Fibroblast of the aortic adventitia (primary cell): ENCODE results near the gene INTS3. TPM values are rescaled to one million over a fixed set of nuclear protein-coding genes. Genes with fewer than 3 reads are reported as not detected.

Source experiments
- DNase-seq: peaks from one replicate; pipeline ENCODE4 v3.0.0-alpha.2; 2010; ENCODE audit warnings: low read depth
- H3K4me3 ChIP-seq: 2 replicates; pipeline ENCODE4 v1.5.1; 2011; ENCODE audit warnings: low read depth, mild to moderate bottlenecking, control low read depth, low read length, moderate library complexity
- total RNA-seq: library from RNA; depleted of rRNA; stranded (reverse); fragments of >200 nt; gene quantifications from 2 replicates; pipeline ENCODE4 v1.2.3, GENCODE V29; 2012; ENCODE audit warnings: low replicate concordance
- TF ChIP-seq, protein P1 (sequence below): IDR thresholded peaks from 2 replicates; pipeline ENCODE4 v1.5.1; 2011; ENCODE audit warnings: mild to moderate bottlenecking, low read length, control low read depth, inconsistent platforms; ENCODE audit not compliant: insufficient read depth

Gene INTS3
- total RNA-seq, 1 donor = 55.8 TPM

DNA sequence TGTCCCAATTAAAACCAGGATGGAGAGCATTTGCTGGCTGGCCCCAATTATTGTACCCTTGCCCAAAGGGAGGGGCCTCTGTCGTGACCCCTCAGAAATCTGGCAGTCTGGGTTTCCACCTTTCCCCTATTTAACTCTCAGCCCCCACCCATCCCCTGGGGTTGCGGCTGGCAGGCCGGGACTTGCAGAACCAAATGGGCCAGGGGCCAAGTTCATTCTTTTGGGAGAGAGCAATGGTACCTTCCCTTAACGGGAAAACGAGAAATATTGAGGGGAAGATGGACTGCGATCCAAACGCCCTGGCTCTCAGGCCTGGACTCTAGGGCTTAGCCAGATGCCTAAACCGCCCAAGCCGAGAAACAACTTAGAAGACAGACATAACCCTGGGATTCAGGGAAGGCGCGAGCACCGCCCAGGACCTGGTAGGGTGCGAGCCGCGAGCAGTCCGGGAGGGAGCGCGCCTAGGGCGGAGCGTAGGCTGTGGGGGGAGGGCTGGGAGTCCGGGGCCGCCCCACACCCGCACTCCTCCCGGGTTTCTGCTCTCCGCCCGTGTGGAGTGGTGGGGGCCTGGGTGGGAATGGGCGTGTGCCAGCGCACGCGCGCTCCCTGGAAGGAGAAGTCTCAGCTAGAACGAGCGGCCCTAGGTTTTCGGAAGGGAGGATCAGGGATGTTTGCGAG is 47.1 kb downstream of the INTS3 start, which contains the start of gene SLC27A3:
TSS of gene SLC27A3 (plus strand) at position 628 of the 678 bp plus-strand sequence. CDS start 91 bp downstream, outside the sequence.
- H3K4me3 ChIP-seq = peak within 1 kb of the TSS; percentile 78
- peak; percentile 79 for DNase-seq
- TF ChIP-seq, protein P1, sequence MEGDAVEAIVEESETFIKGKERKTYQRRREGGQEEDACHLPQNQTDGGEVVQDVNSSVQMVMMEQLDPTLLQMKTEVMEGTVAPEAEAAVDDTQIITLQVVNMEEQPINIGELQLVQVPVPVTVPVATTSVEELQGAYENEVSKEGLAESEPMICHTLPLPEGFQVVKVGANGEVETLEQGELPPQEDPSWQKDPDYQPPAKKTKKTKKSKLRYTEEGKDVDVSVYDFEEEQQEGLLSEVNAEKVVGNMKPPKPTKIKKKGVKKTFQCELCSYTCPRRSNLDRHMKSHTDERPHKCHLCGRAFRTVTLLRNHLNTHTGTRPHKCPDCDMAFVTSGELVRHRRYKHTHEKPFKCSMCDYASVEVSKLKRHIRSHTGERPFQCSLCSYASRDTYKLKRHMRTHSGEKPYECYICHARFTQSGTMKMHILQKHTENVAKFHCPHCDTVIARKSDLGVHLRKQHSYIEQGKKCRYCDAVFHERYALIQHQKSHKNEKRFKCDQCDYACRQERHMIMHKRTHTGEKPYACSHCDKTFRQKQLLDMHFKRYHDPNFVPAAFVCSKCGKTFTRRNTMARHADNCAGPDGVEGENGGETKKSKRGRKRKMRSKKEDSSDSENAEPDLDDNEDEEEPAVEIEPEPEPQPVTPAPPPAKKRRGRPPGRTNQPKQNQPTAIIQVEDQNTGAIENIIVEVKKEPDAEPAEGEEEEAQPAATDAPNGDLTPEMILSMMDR = no peak

DNA sequence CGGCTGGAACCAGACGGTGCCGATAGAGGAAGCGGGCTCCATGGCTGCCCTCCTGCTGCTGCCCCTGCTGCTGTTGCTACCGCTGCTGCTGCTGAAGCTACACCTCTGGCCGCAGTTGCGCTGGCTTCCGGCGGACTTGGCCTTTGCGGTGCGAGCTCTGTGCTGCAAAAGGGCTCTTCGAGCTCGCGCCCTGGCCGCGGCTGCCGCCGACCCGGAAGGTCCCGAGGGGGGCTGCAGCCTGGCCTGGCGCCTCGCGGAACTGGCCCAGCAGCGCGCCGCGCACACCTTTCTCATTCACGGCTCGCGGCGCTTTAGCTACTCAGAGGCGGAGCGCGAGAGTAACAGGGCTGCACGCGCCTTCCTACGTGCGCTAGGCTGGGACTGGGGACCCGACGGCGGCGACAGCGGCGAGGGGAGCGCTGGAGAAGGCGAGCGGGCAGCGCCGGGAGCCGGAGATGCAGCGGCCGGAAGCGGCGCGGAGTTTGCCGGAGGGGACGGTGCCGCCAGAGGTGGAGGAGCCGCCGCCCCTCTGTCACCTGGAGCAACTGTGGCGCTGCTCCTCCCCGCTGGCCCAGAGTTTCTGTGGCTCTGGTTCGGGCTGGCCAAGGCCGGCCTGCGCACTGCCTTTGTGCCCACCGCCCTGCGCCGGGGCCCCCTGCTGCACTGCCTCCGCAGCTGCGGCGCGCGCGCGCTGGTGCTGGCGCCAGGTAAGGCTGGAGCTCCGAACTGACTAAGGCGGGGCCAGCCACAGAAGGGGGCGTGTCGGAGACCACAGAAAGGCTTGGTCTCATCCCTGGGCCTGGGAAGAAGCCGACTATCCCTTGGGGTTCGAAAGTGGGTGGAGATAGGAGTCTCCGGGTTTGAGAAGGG is 47.8 kb downstream of the INTS3 start:
- H3K4me3 ChIP-seq = peak overlapping the region; percentile 78
- TF ChIP-seq, protein P1 = no peak
- DNase-seq = peak; percentile 44

DNA sequence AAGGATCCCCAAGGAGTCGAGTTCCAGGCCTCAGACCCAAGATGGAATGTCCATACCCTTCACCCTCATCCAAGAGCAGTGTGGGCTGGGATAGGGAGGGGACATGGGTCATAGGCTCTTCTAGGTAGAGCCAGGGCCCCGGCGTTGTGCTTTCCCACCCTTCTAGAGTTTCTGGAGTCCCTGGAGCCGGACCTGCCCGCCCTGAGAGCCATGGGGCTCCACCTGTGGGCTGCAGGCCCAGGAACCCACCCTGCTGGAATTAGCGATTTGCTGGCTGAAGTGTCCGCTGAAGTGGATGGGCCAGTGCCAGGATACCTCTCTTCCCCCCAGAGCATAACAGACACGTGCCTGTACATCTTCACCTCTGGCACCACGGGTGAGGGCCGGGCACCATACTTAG is 48.5 kb downstream of the INTS3 start:
- peak overlapping the region; percentile 78 for H3K4me3 ChIP-seq

DNA sequence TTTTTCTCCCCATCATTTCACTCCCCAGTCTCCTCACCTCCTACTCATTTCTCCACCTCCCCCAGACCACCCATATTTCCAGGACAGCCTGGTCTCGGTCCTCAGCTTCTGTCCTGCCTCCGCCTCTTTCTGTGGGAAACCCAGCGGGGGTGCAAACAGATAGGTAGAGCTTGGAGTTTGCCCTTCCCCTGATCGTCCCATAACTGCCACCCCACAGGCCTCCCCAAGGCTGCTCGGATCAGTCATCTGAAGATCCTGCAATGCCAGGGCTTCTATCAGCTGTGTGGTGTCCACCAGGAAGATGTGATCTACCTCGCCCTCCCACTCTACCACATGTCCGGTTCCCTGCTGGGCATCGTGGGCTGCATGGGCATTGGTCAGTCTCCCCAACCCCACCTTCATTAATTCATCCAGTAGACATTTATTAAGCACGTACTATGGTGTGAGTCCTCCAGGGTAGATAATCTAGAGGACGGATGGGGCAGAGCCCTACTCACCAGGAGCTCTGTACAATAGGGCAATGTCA is 49.1 kb downstream of the INTS3 start:
- TF ChIP-seq, protein P1 = no peak
- no peak for DNase-seq
- H3K4me3 ChIP-seq = peak overlapping the region; percentile 78

More for the DNA sequence above, 48.5 kb downstream of the INTS3 start:
- no peak for DNase-seq
- TF ChIP-seq, protein P1 = no peak

DNA sequence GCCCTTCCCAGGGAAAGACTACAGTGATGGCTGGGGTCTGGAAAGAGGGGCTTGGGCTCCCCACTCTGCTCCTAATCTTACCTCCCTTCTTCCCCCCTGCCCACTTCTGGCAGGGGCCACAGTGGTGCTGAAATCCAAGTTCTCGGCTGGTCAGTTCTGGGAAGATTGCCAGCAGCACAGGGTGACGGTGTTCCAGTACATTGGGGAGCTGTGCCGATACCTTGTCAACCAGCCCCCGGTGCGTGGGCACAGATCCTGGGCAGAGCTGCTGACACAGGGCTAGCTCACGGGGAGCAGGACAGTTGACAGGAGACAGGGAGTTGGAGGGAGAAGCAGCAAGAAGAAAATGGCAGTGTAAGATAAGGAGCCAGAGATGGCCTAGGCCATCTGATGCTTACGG is 49.8 kb downstream of the INTS3 start:
- DNase-seq = no peak
- TF ChIP-seq, protein P1 = no peak
- no peak overlapping the region for H3K4me3 ChIP-seq

DNA sequence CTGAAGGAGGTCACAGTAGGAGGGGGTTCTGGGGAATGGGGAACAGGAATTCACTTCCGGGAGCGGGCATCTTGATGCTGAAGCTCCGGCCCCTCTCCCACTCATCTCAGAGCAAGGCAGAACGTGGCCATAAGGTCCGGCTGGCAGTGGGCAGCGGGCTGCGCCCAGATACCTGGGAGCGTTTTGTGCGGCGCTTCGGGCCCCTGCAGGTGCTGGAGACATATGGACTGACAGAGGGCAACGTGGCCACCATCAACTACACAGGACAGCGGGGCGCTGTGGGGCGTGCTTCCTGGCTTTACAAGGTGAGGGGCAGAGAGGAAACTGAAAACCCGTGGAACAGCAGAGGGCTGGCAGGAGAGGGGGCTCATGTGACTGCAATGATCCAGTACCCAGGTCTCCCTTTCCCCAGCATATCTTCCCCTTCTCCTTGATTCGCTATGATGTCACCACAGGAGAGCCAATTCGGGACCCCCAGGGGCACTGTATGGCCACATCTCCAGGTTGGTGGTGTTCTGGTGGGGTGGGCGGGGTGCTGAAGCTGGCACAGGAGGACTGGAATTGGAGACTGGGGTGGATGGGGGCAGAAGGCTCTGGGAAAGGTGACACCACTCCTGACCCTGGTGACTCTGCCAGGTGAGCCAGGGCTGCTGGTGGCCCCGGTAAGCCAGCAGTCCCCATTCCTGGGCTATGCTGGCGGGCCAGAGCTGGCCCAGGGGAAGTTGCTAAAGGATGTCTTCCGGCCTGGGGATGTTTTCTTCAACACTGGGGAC is 50.4 kb downstream of the INTS3 start:
- TF ChIP-seq, protein P1 = no peak
- no peak for DNase-seq
- no peak overlapping the region for H3K4me3 ChIP-seq
